ENCODE measurements around the gene PRLR.

Gene PRLR
- 0 to 0.17 (median 0) reads per million in 3 donors for total RNA-seq

DNA sequence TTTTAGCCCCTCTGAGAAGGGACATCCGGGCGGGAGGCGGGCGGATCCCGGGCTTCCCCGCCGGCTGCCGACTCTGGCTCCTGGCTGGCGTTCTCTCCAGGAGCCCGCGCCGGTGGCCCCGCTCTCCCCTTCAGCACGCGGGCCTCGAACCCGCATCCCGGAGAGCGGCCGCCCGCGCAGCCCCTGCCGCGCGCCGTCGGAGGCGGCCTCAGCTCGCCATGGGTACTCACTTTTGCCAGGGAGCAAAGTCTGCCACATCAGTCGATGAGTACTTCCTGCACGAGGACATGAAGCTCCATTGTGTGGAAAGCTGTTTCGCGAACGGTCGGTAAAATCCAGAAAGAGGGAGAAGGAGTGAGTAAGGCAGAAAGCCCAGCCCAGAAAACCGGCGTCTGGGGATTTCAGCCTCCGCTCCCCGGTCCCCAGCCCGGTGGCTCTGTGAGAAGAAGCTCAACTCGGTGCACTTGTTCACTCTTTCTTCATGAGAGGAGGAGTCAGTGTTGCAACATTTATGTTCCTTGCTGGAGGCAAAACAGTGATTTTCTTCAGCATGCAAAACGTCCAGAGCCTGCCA lies at the start of gene PRLR:
TSS of gene PRLR (minus strand) at position 450 of the 574 bp plus-strand sequence. CDS start 140,867 bp downstream, outside the sequence.
- H3K27me3 ChIP-seq (replicated peaks; ENCODE audit: control insufficient read depth, insufficient read depth, low read length, poor library complexity, severe bottlenecking), result peaks cover 28% of the 10 kb centered on the region
- no peaks in the 10 kb centered on the region for H3K9me3 ChIP-seq (ENCODE audit: control insufficient read depth, low read length)
- no peak within 1 kb of the TSS for H3K27ac ChIP-seq (ENCODE audit: insufficient read depth, low read length, poor library complexity, severe bottlenecking)
- no peak for DNase-seq
- H3K36me3 ChIP-seq (ENCODE audit: control insufficient read depth, insufficient read depth, low read length), result no peaks in the 10 kb centered on the region
- H3K4me3 ChIP-seq (ENCODE audit: insufficient read depth, low read depth, low read length, poor library complexity, severe bottlenecking), result peak within 1 kb of the TSS; percentile 23
- H3K4me1 ChIP-seq (ENCODE audit: control insufficient read depth, insufficient read depth, low read length, poor library complexity, severe bottlenecking), result peaks cover 6% of the 10 kb centered on the region

DNA sequence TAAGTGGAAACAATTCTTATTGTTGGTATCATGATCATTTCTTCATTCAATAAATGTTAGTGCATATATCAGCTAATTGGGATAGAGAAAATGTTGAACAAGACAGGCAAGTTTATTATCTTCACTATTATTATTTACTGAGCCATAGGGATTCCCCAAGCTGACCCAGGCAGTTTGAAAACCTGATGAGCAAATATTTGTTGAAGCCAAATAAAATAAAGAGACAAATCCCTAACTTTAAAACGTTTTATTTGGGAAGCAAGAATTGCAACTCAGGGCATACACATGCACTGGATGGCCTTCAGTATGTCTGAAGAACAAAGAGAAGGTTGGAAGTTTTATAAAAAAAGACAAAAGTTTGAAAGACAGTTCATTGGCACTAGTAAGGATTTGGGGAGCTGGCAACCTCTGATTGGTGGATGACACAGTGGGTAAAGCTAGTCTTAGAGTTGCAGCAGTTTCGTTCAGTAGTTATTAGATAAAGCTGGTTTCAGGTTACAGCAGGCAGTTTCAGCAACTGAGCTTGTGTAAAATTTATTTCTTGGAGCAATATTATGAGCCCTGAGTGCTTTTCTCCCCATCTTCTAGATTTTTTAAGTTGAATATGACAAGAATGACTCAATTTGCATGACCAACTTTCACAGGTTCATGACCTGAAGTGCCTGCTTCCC lies 44.7 kb upstream of the PRLR start:
- Histone ChIP-seq H3K4me1 (ENCODE audit: control insufficient read depth, insufficient read depth, low read length, poor library complexity, severe bottlenecking) (no peaks in the 10 kb centered on the region), H3K4me3 (ENCODE audit: insufficient read depth, low read depth, low read length, poor library complexity, severe bottlenecking) (no peak overlapping the region), H3K27ac (ENCODE audit: insufficient read depth, low read length, poor library complexity, severe bottlenecking) (no peak overlapping the region), H3K9me3 (ENCODE audit: control insufficient read depth, low read length) (no peaks in the 10 kb centered on the region), H3K36me3 (ENCODE audit: control insufficient read depth, insufficient read depth, low read length) (no peaks in the 10 kb centered on the region), H3K27me3 (replicated peaks; ENCODE audit: control insufficient read depth, insufficient read depth, low read length, poor library complexity, severe bottlenecking) (no peaks in the 10 kb centered on the region)
- no peak for DNase-seq

DNA sequence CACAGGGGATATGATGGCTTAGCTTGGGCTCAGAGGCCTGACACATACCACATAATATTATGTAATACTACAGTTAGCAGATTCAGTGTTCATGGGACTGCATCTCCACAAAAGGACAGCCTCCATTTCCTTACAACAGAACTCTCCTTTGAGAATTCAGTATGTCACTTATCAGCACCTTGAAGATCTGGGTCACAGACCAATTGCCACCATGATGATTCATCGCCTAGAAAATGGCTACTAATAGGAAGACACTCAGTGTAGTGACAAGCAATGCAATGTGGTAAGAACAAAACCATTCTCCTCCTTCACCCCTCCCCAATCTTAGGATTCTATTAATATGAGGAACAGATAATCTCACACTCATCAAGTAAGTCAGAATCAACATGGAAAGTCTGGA lies 38.7 kb upstream of the PRLR start:
- Histone ChIP-seq H3K27ac (ENCODE audit: insufficient read depth, low read length, poor library complexity, severe bottlenecking) (no peak overlapping the region), H3K36me3 (ENCODE audit: control insufficient read depth, insufficient read depth, low read length) (no peaks in the 10 kb centered on the region), H3K27me3 (replicated peaks; ENCODE audit: control insufficient read depth, insufficient read depth, low read length, poor library complexity, severe bottlenecking) (no peaks in the 10 kb centered on the region), H3K4me1 (ENCODE audit: control insufficient read depth, insufficient read depth, low read length, poor library complexity, severe bottlenecking) (no peaks in the 10 kb centered on the region), H3K9me3 (ENCODE audit: control insufficient read depth, low read length) (no peaks in the 10 kb centered on the region), H3K4me3 (ENCODE audit: insufficient read depth, low read depth, low read length, poor library complexity, severe bottlenecking) (no peak overlapping the region)
- no peak for DNase-seq

DNA sequence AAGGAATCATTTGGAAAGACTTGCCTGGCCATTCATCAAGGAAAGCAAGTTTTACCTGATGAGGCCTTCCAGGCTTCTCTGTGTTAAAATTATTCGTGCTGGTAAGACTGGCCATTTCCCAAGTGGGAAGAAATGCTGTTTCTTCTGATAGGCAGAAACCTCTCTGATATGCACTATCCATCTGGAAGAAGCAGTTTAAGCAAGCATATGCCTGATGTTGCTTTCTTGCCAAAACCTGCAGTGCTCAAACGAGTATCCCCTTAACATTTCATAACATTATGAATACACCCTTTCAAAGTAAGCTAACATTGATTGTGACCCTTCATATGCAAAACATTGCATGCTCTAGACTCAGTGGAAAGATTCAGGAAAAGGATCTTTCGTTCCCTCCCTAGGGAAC lies 36.0 kb upstream of the PRLR start:
- H3K36me3 ChIP-seq (ENCODE audit: control insufficient read depth, insufficient read depth, low read length), result no peaks in the 10 kb centered on the region
- no peak for DNase-seq

DNA sequence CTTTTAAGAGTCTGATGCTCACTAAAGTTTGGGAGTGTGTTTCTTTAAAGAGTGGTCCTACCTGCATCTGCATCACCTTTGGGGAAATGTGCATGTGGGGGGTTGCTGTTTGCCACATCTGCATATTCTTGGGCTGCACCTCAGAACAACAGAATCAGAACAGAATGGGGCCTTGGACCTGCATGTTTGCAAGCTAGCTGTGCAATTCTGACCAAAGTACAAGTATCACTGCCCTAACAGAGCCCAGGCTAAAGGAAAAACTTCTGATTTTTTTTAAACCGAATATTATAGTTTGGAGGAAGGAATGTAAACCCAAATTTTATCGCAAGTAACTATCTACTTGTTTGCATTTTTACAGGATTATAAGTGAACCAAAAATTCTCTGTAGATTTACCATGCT lies 34.2 kb upstream of the PRLR start:
- H3K9me3 ChIP-seq (ENCODE audit: control insufficient read depth, low read length), result no peaks in the 10 kb centered on the region
- H3K27ac ChIP-seq (ENCODE audit: insufficient read depth, low read length, poor library complexity, severe bottlenecking), result no peak overlapping the region
- H3K4me3 ChIP-seq (ENCODE audit: insufficient read depth, low read depth, low read length, poor library complexity, severe bottlenecking), result no peak overlapping the region
- H3K36me3 ChIP-seq (ENCODE audit: control insufficient read depth, insufficient read depth, low read length), result no peaks in the 10 kb centered on the region
- no peak for DNase-seq
- no peaks in the 10 kb centered on the region for H3K4me1 ChIP-seq (ENCODE audit: control insufficient read depth, insufficient read depth, low read length, poor library complexity, severe bottlenecking)
- no peaks in the 10 kb centered on the region for H3K27me3 ChIP-seq (replicated peaks; ENCODE audit: control insufficient read depth, insufficient read depth, low read length, poor library complexity, severe bottlenecking)

More for the DNA sequence above, 36.0 kb upstream of the PRLR start:
- Histone ChIP-seq H3K27me3 (replicated peaks; ENCODE audit: control insufficient read depth, insufficient read depth, low read length, poor library complexity, severe bottlenecking) (no peaks in the 10 kb centered on the region), H3K4me1 (ENCODE audit: control insufficient read depth, insufficient read depth, low read length, poor library complexity, severe bottlenecking) (no peaks in the 10 kb centered on the region), H3K9me3 (ENCODE audit: control insufficient read depth, low read length) (no peaks in the 10 kb centered on the region), H3K4me3 (ENCODE audit: insufficient read depth, low read depth, low read length, poor library complexity, severe bottlenecking) (no peak overlapping the region), H3K27ac (ENCODE audit: insufficient read depth, low read length, poor library complexity, severe bottlenecking) (no peak overlapping the region)

DNA sequence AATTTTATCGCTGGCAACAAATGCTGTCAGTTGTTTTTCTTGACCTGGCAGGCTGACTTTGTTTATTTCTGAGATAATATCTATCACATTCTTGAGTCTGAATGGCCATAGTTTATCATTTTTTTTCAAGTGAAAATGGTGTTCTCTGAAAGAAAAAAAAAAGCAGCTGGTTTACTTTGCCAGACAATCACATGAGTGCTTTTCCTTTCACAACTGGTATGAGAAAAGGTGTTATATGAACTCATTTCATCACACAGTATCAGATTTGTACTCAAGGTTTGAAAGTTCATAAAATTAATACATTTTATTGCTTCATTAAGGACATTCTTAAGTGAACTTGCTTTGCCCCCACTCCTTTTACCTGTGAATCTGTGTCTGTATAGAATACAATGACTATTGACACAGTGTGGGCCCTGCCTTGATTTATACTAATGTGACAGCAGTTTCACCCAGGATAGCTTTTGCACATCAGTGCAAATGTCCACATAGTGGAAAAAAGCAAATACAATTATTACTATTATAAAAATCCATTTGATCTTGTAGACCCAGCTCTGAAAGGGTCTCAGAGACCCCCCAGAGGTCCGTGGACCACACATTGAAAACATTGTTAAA lies 33.1 kb upstream of the PRLR start:
- Histone ChIP-seq H3K4me1 (ENCODE audit: control insufficient read depth, insufficient read depth, low read length, poor library complexity, severe bottlenecking) (no peaks in the 10 kb centered on the region), H3K36me3 (ENCODE audit: control insufficient read depth, insufficient read depth, low read length) (no peaks in the 10 kb centered on the region), H3K4me3 (ENCODE audit: insufficient read depth, low read depth, low read length, poor library complexity, severe bottlenecking) (no peak overlapping the region), H3K9me3 (ENCODE audit: control insufficient read depth, low read length) (no peaks in the 10 kb centered on the region), H3K27me3 (replicated peaks; ENCODE audit: control insufficient read depth, insufficient read depth, low read length, poor library complexity, severe bottlenecking) (no peaks in the 10 kb centered on the region), H3K27ac (ENCODE audit: insufficient read depth, low read length, poor library complexity, severe bottlenecking) (no peak overlapping the region)
- no peak for DNase-seq

DNA sequence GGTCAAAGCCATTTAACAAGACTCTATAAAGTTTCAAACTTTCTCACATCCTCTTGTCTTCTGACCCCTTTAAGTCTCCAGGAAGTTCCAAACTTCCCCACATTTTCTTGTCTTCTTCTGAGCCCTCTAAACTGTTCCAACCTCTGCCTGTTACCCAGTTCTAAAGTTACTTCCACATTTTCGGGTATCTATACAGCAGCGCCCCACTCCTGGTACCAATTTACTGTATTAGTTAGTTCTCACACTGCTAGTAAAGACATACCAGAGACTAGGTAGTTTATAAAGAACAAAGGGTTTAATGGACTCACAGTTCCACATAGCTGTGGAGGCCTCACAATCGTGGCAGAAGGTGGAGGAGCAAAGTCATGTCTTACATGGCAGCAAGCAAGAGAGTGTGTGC lies 23.3 kb upstream of the PRLR start:
- H3K4me1 ChIP-seq (ENCODE audit: control insufficient read depth, insufficient read depth, low read length, poor library complexity, severe bottlenecking), result no peaks in the 10 kb centered on the region
- H3K36me3 ChIP-seq (ENCODE audit: control insufficient read depth, insufficient read depth, low read length), result no peaks in the 10 kb centered on the region
- no peak overlapping the region for H3K27ac ChIP-seq (ENCODE audit: insufficient read depth, low read length, poor library complexity, severe bottlenecking)
- no peaks in the 10 kb centered on the region for H3K27me3 ChIP-seq (replicated peaks; ENCODE audit: control insufficient read depth, insufficient read depth, low read length, poor library complexity, severe bottlenecking)
- H3K9me3 ChIP-seq (ENCODE audit: control insufficient read depth, low read length), result no peaks in the 10 kb centered on the region
- DNase-seq, result no peak
- H3K4me3 ChIP-seq (ENCODE audit: insufficient read depth, low read depth, low read length, poor library complexity, severe bottlenecking), result no peak overlapping the region

DNA sequence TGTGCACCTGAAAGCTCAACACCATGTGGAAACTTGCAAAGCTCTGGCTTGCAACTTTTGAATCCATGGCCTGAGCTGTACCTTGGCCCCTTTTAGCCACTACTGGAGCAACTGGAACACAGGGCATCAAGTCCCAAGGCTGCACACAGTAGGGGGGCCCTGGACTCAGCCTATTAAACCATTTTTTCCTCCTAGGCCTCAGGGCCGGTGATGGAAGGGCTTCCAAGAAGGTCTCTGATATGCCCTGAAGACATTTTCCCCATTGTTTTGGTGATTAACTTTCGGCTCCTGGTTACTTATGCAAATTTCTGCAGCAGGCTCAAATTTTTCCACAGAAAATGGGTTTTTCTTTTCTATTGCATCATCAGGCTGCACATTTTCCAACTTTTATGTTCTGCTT lies 22.7 kb upstream of the PRLR start:
- Histone ChIP-seq H3K36me3 (ENCODE audit: control insufficient read depth, insufficient read depth, low read length) (no peaks in the 10 kb centered on the region), H3K27me3 (replicated peaks; ENCODE audit: control insufficient read depth, insufficient read depth, low read length, poor library complexity, severe bottlenecking) (no peaks in the 10 kb centered on the region), H3K9me3 (ENCODE audit: control insufficient read depth, low read length) (no peaks in the 10 kb centered on the region), H3K27ac (ENCODE audit: insufficient read depth, low read length, poor library complexity, severe bottlenecking) (no peak overlapping the region), H3K4me1 (ENCODE audit: control insufficient read depth, insufficient read depth, low read length, poor library complexity, severe bottlenecking) (no peaks in the 10 kb centered on the region), H3K4me3 (ENCODE audit: insufficient read depth, low read depth, low read length, poor library complexity, severe bottlenecking) (no peak overlapping the region)
- DNase-seq, result no peak

DNA sequence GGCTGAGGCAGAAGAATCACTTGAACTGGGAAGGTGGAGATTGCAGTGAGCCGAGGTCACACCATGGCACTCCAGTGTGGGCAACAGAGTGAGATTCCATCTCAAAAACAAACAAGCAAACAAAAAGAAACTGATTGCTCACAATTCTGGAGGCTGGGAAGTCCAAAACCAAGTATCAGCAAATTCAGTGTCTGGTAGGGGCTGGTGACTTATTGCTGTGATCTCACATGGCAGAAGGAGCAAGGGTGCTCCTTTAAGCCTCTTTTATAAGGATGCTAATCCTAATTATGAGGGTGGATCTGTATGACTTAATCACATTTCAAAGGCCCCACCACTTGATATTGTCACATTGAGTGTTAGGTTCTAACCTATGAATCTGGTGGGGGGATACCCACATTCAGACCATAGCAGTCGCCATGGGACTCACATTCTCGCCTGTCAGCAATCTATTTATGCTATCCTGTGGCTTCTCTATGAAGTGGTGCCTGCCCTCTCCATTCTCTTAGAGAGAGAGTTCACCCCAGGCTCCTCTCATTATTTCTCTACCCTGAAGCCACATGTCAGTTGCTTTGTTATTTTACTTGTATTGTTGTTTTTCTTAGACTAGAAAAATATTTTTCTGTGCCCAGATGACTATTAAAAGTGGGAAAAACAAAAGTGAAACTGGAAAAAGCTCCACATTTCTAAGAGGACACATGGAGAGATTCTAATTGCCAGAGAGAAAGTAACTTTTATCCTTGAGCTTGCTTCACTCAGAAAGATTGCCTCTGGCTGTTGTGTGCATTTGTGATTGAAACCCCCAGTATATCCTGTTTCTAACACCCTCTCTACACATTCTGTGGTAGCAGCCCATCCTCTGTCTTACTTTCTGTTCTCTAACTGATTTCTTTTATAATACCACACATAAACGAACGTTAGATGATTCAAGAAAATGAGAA lies 18.8 kb upstream of the PRLR start:
- no peaks in the 10 kb centered on the region for H3K27me3 ChIP-seq (replicated peaks; ENCODE audit: control insufficient read depth, insufficient read depth, low read length, poor library complexity, severe bottlenecking)
- H3K4me3 ChIP-seq (ENCODE audit: insufficient read depth, low read depth, low read length, poor library complexity, severe bottlenecking), result no peak overlapping the region
- H3K27ac ChIP-seq (ENCODE audit: insufficient read depth, low read length, poor library complexity, severe bottlenecking), result no peak overlapping the region
- H3K4me1 ChIP-seq (ENCODE audit: control insufficient read depth, insufficient read depth, low read length, poor library complexity, severe bottlenecking), result no peaks in the 10 kb centered on the region
- no peak for DNase-seq
- no peaks in the 10 kb centered on the region for H3K9me3 ChIP-seq (ENCODE audit: control insufficient read depth, low read length)
- no peaks in the 10 kb centered on the region for H3K36me3 ChIP-seq (ENCODE audit: control insufficient read depth, insufficient read depth, low read length)

All from effector memory CD4-positive, alpha-beta T cell (primary cell).